Common myeloid progenitor, CD34-positive (primary cell): Measurements from ENCODE around the gene ATF7IP2.

ENCODE experiments used
- CTCF ChIA-PET: fragments of 350-600 bp; sonication (Branson Sonifier 250); formaldehyde crosslinking; loops from one replicate; lab custom pipeline; 2021; ENCODE audit warnings: antibody characterized with exemption; lab: Charles Lee
- POLR2A ChIA-PET: fragments of 350-600 bp; sonication (Branson Sonifier 250); formaldehyde crosslinking; loops from one replicate; lab custom pipeline; 2021; ENCODE audit warnings: antibody characterized with exemption; lab: Charles Lee
- DNase-seq, 3 donors: peaks; one replicate each; pipeline versions ENCODE4 v3.0.0 to v3.0.0-alpha.2; 2013
- H3K27ac ChIP-seq, 2 experiments: 1 replicate in 1 of 2; 2 replicates in 1 of 2; pipeline ENCODE4 v1.7.0; 2013; ENCODE audit warnings: inconsistent platforms in 2 of 2, low read length in 2 of 2, mild to moderate bottlenecking in 2 of 2, low read depth in 1 of 2, moderate library complexity in 1 of 2; ENCODE audit not compliant: severe bottlenecking in 2 of 2, insufficient read depth in 1 of 2, poor library complexity in 1 of 2
- H3K27me3 ChIP-seq, 5 experiments: replicated peaks in 2 of 5; 1 replicate in 3 of 5; 2 replicates in 2 of 5; pipeline versions ENCODE4 v1.6.1 to v1.7.0; 2013; ENCODE audit warnings: low read length in 4 of 5, mild to moderate bottlenecking in 2 of 5, moderate library complexity in 2 of 5, inconsistent platforms in 1 of 5; ENCODE audit not compliant: insufficient read depth in 5 of 5, control insufficient read depth in 4 of 5
- H3K36me3 ChIP-seq, 4 experiments: 1 replicate in 2 of 4; 2 replicates in 2 of 4; pipeline versions ENCODE4 v1.6.1 to v1.7.0; 2013; ENCODE audit warnings: low read length in 3 of 4, control low read depth in 1 of 4, mild to moderate bottlenecking in 1 of 4; ENCODE audit not compliant: control insufficient read depth in 4 of 4, insufficient read depth in 4 of 4
- H3K4me1 ChIP-seq, 4 experiments: 1 replicate in 3 of 4; 2 replicates in 1 of 4; pipeline versions ENCODE4 v1.6.1 to v1.7.1; 2013; ENCODE audit warnings: low read length in 3 of 4, mild to moderate bottlenecking in 3 of 4, control low read depth in 1 of 4, inconsistent platforms in 1 of 4, moderate library complexity in 1 of 4; ENCODE audit not compliant: control insufficient read depth in 4 of 4, insufficient read depth in 4 of 4; ENCODE audit errors: control extremely low read depth in 1 of 4
- H3K4me3 ChIP-seq, 7 experiments: 1 replicate in 4 of 7; 2 replicates in 3 of 7; pipeline versions ENCODE4 v1.5.1 to v1.7.0; 2013; ENCODE audit warnings: mild to moderate bottlenecking in 7 of 7, low read length in 6 of 7, moderate library complexity in 6 of 7, inconsistent platforms in 2 of 7, low read depth in 2 of 7, control low read depth in 1 of 7; ENCODE audit not compliant: insufficient read depth in 4 of 7, control insufficient read depth in 1 of 7; ENCODE audit errors: extremely low read depth in 1 of 7
- H3K9me3 ChIP-seq, 5 experiments: 1 replicate in 4 of 5; 2 replicates in 1 of 5; pipeline versions ENCODE4 v1.6.1 to v1.7.1; 2013; ENCODE audit warnings: low read length in 4 of 5, mild to moderate bottlenecking in 2 of 5, inconsistent platforms in 1 of 5, low read depth in 1 of 5, moderate library complexity in 1 of 5; ENCODE audit not compliant: control insufficient read depth in 4 of 5, insufficient read depth in 2 of 5; ENCODE audit errors: control extremely low read depth in 1 of 5
- WGBS: methylation state at CpG from one replicate; pipeline ENCODE4 v1.1.5; 2013; ENCODE audit not compliant: insufficient coverage; 5-methylcytosine and 5-hydroxymethylcytosine counted together

Gene ATF7IP2

DNA sequence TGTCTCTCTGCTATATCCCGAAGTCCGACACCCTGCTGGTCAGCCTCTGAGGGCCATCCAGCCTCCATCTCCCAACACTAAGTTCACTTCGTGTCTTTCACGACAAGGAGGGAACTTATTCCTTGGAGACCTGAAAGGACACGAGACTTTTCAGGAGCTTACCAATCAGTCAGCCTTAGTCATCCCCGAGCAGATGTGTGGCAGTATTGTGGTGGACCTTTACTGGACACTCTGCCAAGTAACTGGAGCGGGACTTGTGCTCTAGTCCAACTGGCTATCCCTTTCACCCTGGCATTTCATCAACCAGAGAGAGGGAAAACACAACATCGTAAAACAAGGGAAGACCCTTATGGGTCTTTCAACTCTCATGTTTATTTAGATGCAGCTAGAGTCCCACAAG lies 107.4 kb downstream of the ATF7IP2 start:
- Histone ChIP-seq H3K4me1 (no peaks in the 10 kb centered on the region), H3K4me3 (no peak overlapping the region), H3K9me3 (peaks cover 0 to 18% (median 12%) of the 10 kb centered on the region in 5 experiments), H3K36me3 (no peaks in the 10 kb centered on the region), H3K27me3 (no peaks in the 10 kb centered on the region), H3K27ac (no peak overlapping the region)
- ChIA-PET POLR2A (no interaction called here), CTCF (interaction anchor here (2.1 kb wide), 1 partner anchor 27 kb away, joined by 8 read pairs; no protein-coding TSS in a partner anchor)
- 100% methylated on average over 8 of the region's 8 CpGs for WGBS
- DNase-seq: no peak

DNA sequence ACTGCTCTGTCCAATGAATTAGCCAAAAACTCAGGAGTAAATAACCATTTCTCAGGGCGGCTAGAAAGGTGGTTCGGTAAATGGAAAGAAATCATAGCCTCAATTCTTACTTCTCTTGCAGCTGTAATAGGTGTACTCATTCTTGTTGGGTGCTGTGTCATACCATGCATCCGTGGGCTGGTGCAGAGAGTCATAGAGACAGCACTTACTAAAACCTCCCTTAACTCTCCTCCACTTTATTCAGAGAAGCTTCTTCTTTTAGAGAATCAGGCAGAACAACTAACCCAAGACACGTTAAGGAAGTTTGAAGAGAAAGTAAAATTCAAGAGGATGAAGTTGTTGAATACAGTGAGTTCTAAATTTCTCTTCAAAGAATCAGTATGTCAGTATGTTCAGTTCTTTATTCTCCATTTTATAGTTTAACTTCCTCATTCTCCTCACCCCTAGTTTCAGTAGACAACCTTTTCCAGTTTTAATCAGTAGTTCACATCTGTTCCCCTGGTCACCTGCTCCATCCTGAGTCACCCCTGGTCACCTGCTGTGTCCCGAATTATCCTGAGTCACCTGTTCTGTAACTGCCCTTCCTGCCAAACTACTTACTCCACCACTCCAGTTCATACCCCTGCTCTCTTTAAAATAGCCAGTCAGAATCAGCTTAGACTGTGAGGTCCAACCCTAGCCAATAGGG lies 108.6 kb downstream of the ATF7IP2 start:
- Histone ChIP-seq H3K4me1 (no peaks in the 10 kb centered on the region), H3K27ac (no peak overlapping the region), H3K4me3 (no peak overlapping the region), H3K36me3 (no peaks in the 10 kb centered on the region), H3K9me3 (peaks cover 0 to 16% (median 12%) of the 10 kb centered on the region in 5 experiments), H3K27me3 (no peaks in the 10 kb centered on the region)
- CTCF ChIA-PET: no interaction called here
- POLR2A ChIA-PET: no interaction called here
- DNase-seq: no peak
- 71% methylated on average over 1 of the region's 5 CpGs for whole genome bisulfite sequencing

DNA sequence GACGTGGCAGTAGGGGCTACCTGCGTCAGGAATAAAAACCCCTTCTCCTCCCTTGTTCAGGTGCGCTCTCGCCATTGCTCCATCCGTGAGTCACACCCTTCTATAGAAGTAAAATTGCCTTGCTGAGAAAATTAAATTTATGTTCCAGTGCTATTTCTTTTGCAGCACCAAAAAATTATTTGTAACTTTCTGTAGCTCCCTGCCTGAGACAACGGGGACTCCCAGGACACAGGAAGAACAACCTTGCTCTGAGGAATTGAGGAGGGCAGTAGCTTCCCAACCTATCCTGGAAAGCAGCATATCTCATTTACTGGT lies 109.1 kb downstream of the ATF7IP2 start:
- H3K27me3 ChIP-seq: no peaks in the 10 kb centered on the region
- WGBS: 98% methylated on average over 6 of the region's 6 CpGs
- DNase-seq: no peak
- CTCF ChIA-PET: interaction anchor here (0.6 kb wide), 1 partner anchor 20 kb away, joined by 3 read pairs; no protein-coding TSS in a partner anchor
- no peaks in the 10 kb centered on the region for H3K4me1 ChIP-seq
- H3K4me3 ChIP-seq: no peak overlapping the region
- peaks cover 0 to 16% (median 12%) of the 10 kb centered on the region in 5 experiments for H3K9me3 ChIP-seq
- H3K36me3 ChIP-seq: no peaks in the 10 kb centered on the region
- H3K27ac ChIP-seq: no peak overlapping the region
- POLR2A ChIA-PET: no interaction called here

DNA sequence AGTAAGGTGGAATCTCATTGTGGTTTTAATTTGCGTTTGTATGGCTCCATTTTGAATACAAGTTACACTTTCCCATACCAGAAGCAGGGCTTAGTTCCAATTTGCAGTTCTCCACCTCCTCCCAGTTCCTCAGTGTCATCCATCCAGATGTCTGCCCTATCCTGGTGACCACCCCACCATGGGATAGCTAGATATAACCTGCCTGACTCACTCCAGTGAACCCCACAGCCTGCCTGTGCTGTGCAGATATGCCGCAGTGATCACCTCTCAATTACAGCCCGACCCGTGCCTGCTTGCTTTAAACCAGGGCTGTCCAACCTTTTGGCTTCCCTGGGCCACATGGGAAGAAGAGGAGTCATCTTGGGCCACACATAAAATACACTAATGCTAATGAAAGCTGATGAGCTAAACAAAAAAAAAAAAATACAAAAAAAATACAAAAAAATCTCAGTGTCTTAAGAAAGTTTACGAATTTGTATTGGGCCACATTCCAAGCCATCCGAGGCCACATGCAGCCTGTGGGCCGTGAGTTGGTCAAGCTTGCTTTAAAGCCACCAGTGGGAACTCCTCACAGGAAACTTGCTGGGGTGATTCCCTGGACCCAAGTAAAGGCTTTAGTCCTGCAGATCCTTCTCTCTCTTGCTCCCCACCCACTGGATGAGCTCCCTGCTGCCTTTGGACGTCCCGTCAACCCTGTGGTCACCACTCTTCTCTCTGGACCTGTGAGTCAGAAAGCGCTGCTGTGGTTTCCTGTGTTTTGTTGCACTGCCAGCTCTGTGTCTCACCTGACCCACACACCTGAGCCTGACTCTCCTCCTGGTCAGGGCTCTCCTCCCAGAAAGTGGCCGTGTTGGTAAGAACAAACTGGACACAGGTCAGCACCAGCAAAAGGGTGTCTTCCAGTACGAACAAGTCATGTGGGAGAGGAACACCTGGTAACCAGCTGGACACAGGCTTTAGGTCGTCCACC lies 111.6 kb downstream of the ATF7IP2 start:
- CTCF ChIA-PET: no interaction called here
- Histone ChIP-seq H3K27me3 (no peaks in the 10 kb centered on the region), H3K4me3 (no peak overlapping the region), H3K27ac (no peak overlapping the region), H3K4me1 (no peaks in the 10 kb centered on the region), H3K36me3 (no peaks in the 10 kb centered on the region), H3K9me3 (peaks cover 0 to 16% (median 12%) of the 10 kb centered on the region in 5 experiments)
- DNase-seq: peak in 2 of 3 donors; percentile 71 to 78
- WGBS: 99% methylated on average over 9 of the region's 13 CpGs
- POLR2A ChIA-PET: no interaction called here

DNA sequence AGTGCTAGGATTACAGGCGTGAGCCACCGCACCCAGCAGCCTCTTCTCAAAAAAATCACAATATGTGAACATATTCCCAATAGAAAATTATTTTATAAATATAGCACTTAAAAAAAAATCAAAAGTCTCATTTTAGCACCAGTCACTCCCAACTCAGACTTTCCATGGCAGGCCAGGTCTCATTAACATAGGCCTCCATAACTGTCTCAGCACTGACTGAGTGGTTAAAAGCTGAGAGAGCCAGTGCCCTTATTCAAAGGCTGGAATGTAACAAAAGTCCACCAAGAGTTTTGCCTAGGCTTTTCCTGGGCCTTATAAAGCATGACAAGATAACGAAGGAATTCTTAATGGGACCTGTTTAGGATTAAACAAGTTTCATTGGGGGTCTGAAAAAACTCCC lies 114.7 kb downstream of the ATF7IP2 start:
- DNase-seq: no peak
- H3K27ac ChIP-seq: no peak overlapping the region
- no peaks in the 10 kb centered on the region for H3K36me3 ChIP-seq
- CTCF ChIA-PET: no interaction called here
- no peaks in the 10 kb centered on the region for H3K4me1 ChIP-seq
- H3K4me3 ChIP-seq: no peak overlapping the region
- peaks cover 0 to 3% (median 2%) of the 10 kb centered on the region in 5 experiments for H3K9me3 ChIP-seq
- POLR2A ChIA-PET: no interaction called here
- WGBS: 100% methylated on average over 2 of the region's 3 CpGs
- no peaks in the 10 kb centered on the region for H3K27me3 ChIP-seq

DNA sequence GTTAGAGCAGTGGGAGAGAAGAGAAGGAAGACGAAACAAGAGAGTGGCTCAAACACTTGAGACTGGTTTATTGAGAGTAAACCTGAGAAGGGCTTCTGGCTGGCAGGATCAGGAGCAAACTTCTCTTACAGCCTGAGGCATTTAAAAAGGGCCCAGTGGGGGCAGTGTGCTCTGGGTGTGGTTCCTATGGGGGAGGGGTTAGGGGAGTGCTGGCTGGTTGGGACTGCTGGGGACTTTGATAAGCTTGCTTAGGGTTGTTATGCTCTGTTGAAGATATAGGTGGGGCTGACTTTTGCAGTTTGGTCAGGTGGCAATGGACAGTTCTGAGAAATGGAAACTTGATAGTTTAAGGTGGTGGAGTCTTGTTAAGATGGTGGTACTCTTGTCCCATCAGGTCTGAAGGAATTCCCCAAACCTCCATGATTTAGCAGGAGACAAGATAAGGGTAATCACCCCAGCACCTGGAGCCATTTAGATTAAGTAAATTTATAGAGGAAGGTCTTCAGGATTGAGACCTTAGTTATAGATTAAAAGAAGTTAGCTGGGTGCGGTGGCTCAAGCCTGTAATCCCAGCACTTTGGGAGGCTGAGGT lies 115.3 kb downstream of the ATF7IP2 start:
- Histone ChIP-seq H3K27me3 (no peaks in the 10 kb centered on the region), H3K4me3 (no peak overlapping the region), H3K4me1 (no peaks in the 10 kb centered on the region), H3K9me3 (peaks cover 0 to 3% (median 1%) of the 10 kb centered on the region in 5 experiments), H3K27ac (no peak overlapping the region), H3K36me3 (no peaks in the 10 kb centered on the region)
- CTCF ChIA-PET: no interaction called here
- POLR2A ChIA-PET: no interaction called here
- WGBS: 95% methylated on average over 2 of the region's 2 CpGs
- peak in 2 of 3 donors; percentile 49 to 63 for DNase-seq
